Activated naive CD4-positive, alpha-beta T cell treated with anti-CD3 and anti-CD28 coated beads for 36 hours (primary cell): Measurements from ENCODE around the gene DLL4. TPM values are rescaled to one million over a fixed set of nuclear protein-coding genes. Genes with fewer than 3 reads are reported as not detected.

Experiments
- CTCF ChIA-PET: fragments of 350-600 bp; sonication (Branson Sonifier 250); formaldehyde crosslinking; loops from one replicate; lab custom pipeline; 2021; ENCODE audit warnings: antibody characterized with exemption; lab: Charles Lee
- DNase-seq: peaks from one replicate; pipeline ENCODE4 v3.0.0-alpha.2; 2020
- H3K27ac Mint-ChIP-seq: one replicate; pipeline ENCODE4 v1.8.0; 2021; ENCODE audit warnings: mild to moderate bottlenecking, mixed read lengths
- H3K27me3 Mint-ChIP-seq: one replicate; pipeline ENCODE4 v1.8.0; 2021; ENCODE audit warnings: low read depth, mixed read lengths
- H3K36me3 Mint-ChIP-seq: one replicate; pipeline ENCODE4 v1.8.0; 2021; ENCODE audit warnings: low read depth, mixed read lengths
- H3K4me1 Mint-ChIP-seq: one replicate; pipeline ENCODE4 v1.8.0; 2021; ENCODE audit warnings: low read depth, mixed read lengths
- H3K4me3 Mint-ChIP-seq: one replicate; pipeline ENCODE4 v1.8.0; 2021; ENCODE audit warnings: mild to moderate bottlenecking, moderate library complexity, mixed read lengths
- H3K9me3 Mint-ChIP-seq: one replicate; pipeline ENCODE4 v1.8.0; 2021; ENCODE audit warnings: mixed read lengths
- intact Hi-C: fragments of 100-400 bp; cut with micrococcal nuclease; formaldehyde crosslinking; loops from one replicate; pipeline ENCODE4 v1.15.1; 2023
- total RNA-seq, 2 experiments: library from RNA; stranded (reverse); gene quantifications; one replicate each; pipeline ENCODE4 v1.2.3, GENCODE V29; 2021

DLL4 gene
- total RNA-seq, 2 experiments from 2014 or later: 0.14 TPM; not detected in 1

GRCh38 chr15:40969363-40969762 lies 40.2 kb downstream of the DLL4 start:
- H3K4me1 Mint-ChIP-seq: no peaks in the 10 kb centered on the region
- H3K27ac Mint-ChIP-seq: no peak overlapping the region
- H3K36me3 Mint-ChIP-seq: peaks cover 2% of the 10 kb centered on the region
- CTCF ChIA-PET: interaction anchor here (0.7 kb wide), 1 partner anchor 15 kb away, joined by 3 read pairs; no protein-coding TSS in a partner anchor
- intact Hi-C loops: no loop called here
- no peak overlapping the region for H3K4me3 Mint-ChIP-seq
- no peaks in the 10 kb centered on the region for H3K27me3 Mint-ChIP-seq
- no peak for DNase-seq
- no peaks in the 10 kb centered on the region for H3K9me3 Mint-ChIP-seq

GRCh38 chr15:40974879-40975278 lies 45.7 kb downstream of the DLL4 start:
- intact Hi-C loops: no loop called here
- no peak overlapping the region for H3K27ac Mint-ChIP-seq
- DNase-seq: no peak

GRCh38 chr15:40976819-40977218 lies 47.7 kb downstream of the DLL4 start:
- DNase-seq: no peak
- intact Hi-C loops: no loop called here
- Mint-ChIP-seq H3K4me1 (no peaks in the 10 kb centered on the region), H3K9me3 (no peaks in the 10 kb centered on the region), H3K27ac (no peak overlapping the region), H3K4me3 (no peak overlapping the region), H3K27me3 (no peaks in the 10 kb centered on the region), H3K36me3 (peaks cover 22% of the 10 kb centered on the region)
- CTCF ChIA-PET: interaction anchor here (1.2 to 1.9 kb wide), 3 partner anchors 9 to 49 kb away, joined by 3 to 6 read pairs (median 3); no protein-coding TSS in a partner anchor

More at GRCh38 chr15:40974879-40975278, 45.7 kb downstream of the DLL4 start:
- no peaks in the 10 kb centered on the region for H3K27me3 Mint-ChIP-seq
- no peak overlapping the region for H3K4me3 Mint-ChIP-seq
- peaks cover 7% of the 10 kb centered on the region for H3K36me3 Mint-ChIP-seq
- H3K4me1 Mint-ChIP-seq: no peaks in the 10 kb centered on the region
- CTCF ChIA-PET: interaction anchor here (1.0 kb wide), 1 partner anchor 209 kb away, joined by 4 read pairs; no protein-coding TSS in a partner anchor
- H3K9me3 Mint-ChIP-seq: no peaks in the 10 kb centered on the region

GRCh38 chr15:40978141-40978540 lies 49.0 kb downstream of the DLL4 start:
- H3K4me1 Mint-ChIP-seq: no peaks in the 10 kb centered on the region
- no peak overlapping the region for H3K27ac Mint-ChIP-seq
- no peak overlapping the region for H3K4me3 Mint-ChIP-seq
- DNase-seq: no peak
- intact Hi-C loops: no loop called here
- H3K36me3 Mint-ChIP-seq: peaks cover 32% of the 10 kb centered on the region
- H3K9me3 Mint-ChIP-seq: no peaks in the 10 kb centered on the region
- CTCF ChIA-PET: interaction anchor here (1.1 to 1.3 kb wide), 3 partner anchors 7 to 120 kb away, joined by 3 read pairs; no protein-coding TSS in a partner anchor
- no peaks in the 10 kb centered on the region for H3K27me3 Mint-ChIP-seq

GRCh38 chr15:40978562-40978961 lies 49.4 kb downstream of the DLL4 start:
- no peaks in the 10 kb centered on the region for H3K4me1 Mint-ChIP-seq
- H3K27me3 Mint-ChIP-seq: no peaks in the 10 kb centered on the region
- H3K36me3 Mint-ChIP-seq: peaks cover 36% of the 10 kb centered on the region
- H3K9me3 Mint-ChIP-seq: no peaks in the 10 kb centered on the region
- CTCF ChIA-PET: interaction anchor here (1.1 to 1.3 kb wide), 2 partner anchors 71 to 120 kb away, joined by 3 read pairs; no protein-coding TSS in a partner anchor
- no peak overlapping the region for H3K27ac Mint-ChIP-seq
- no peak for DNase-seq
- intact Hi-C loops: no loop called here
- H3K4me3 Mint-ChIP-seq: no peak overlapping the region

GRCh38 chr15:40981186-40981585 lies 52.0 kb downstream of the DLL4 start:
- Mint-ChIP-seq H3K36me3 (peaks cover 43% of the 10 kb centered on the region), H3K9me3 (no peaks in the 10 kb centered on the region), H3K27ac (no peak overlapping the region), H3K4me3 (no peak overlapping the region), H3K27me3 (no peaks in the 10 kb centered on the region), H3K4me1 (no peaks in the 10 kb centered on the region)
- CTCF ChIA-PET: no interaction called here
- intact Hi-C loops: no loop called here
- no peak for DNase-seq

- no peaks in the 10 kb centered on the region for H3K4me1 Mint-ChIP-seq
- no peak overlapping the region for H3K4me3 Mint-ChIP-seq
- CTCF ChIA-PET: interaction anchor here (0.7 to 1.4 kb wide), 5 partner anchors 52 to 203 kb away, joined by 3 to 4 read pairs (median 3); no protein-coding TSS in a partner anchor
- DNase-seq: no peak
- H3K27me3 Mint-ChIP-seq: no peaks in the 10 kb centered on the region
- no peak overlapping the region for H3K27ac Mint-ChIP-seq
- intact Hi-C loops: no loop called here
- H3K36me3 Mint-ChIP-seq: peaks cover 51% of the 10 kb centered on the region
- no peaks in the 10 kb centered on the region for H3K9me3 Mint-ChIP-seq
Observed at GRCh38 chr15:40982855-40983254, 53.7 kb downstream of the DLL4 start.

- DNase-seq: no peak
- CTCF ChIA-PET: no interaction called here
- Mint-ChIP-seq H3K9me3 (no peaks in the 10 kb centered on the region), H3K4me3 (no peak overlapping the region), H3K36me3 (peaks cover 49% of the 10 kb centered on the region), H3K27ac (no peak overlapping the region), H3K27me3 (no peaks in the 10 kb centered on the region), H3K4me1 (no peaks in the 10 kb centered on the region)
- intact Hi-C loops: no loop called here
Observed at GRCh38 chr15:40984406-40984805, 55.3 kb downstream of the DLL4 start.

GRCh38 chr15:40984964-40985363 lies 55.8 kb downstream of the DLL4 start:
- intact Hi-C loops: no loop called here
- DNase-seq: no peak
- Mint-ChIP-seq H3K36me3 (peaks cover 50% of the 10 kb centered on the region), H3K4me3 (no peak overlapping the region), H3K9me3 (no peaks in the 10 kb centered on the region), H3K27me3 (no peaks in the 10 kb centered on the region), H3K27ac (no peak overlapping the region), H3K4me1 (peaks cover 1% of the 10 kb centered on the region)
- CTCF ChIA-PET: interaction anchor here (1.0 kb wide), 1 partner anchor 8 kb away, joined by 3 read pairs; no protein-coding TSS in a partner anchor

GRCh38 chr15:40985541-40986330 lies 56.6 kb downstream of the DLL4 start:
- no peaks in the 10 kb centered on the region for H3K27me3 Mint-ChIP-seq
- DNase-seq: no peak
- CTCF ChIA-PET: interaction anchor here (1.0 kb wide), 1 partner anchor 8 kb away, joined by 3 read pairs; no protein-coding TSS in a partner anchor
- peaks cover 50% of the 10 kb centered on the region for H3K36me3 Mint-ChIP-seq
- H3K27ac Mint-ChIP-seq: no peak overlapping the region
- H3K4me1 Mint-ChIP-seq: peaks cover 9% of the 10 kb centered on the region
- intact Hi-C loops: no loop called here
- no peaks in the 10 kb centered on the region for H3K9me3 Mint-ChIP-seq
- no peak overlapping the region for H3K4me3 Mint-ChIP-seq

GRCh38 chr15:40986820-40987219 lies 57.7 kb downstream of the DLL4 start:
- CTCF ChIA-PET: no interaction called here
- peaks cover 49% of the 10 kb centered on the region for H3K36me3 Mint-ChIP-seq
- H3K4me3 Mint-ChIP-seq: no peak overlapping the region
- no peaks in the 10 kb centered on the region for H3K9me3 Mint-ChIP-seq
- no peak for DNase-seq
- intact Hi-C loops: no loop called here
- no peaks in the 10 kb centered on the region for H3K27me3 Mint-ChIP-seq
- H3K27ac Mint-ChIP-seq: no peak overlapping the region
- peaks cover 15% of the 10 kb centered on the region for H3K4me1 Mint-ChIP-seq

GRCh38 chr15:40988156-40988555 lies 59.0 kb downstream of the DLL4 start:
- H3K9me3 Mint-ChIP-seq: no peaks in the 10 kb centered on the region
- H3K36me3 Mint-ChIP-seq: peaks cover 41% of the 10 kb centered on the region
- intact Hi-C loops: no loop called here
- no peak for DNase-seq
- H3K27me3 Mint-ChIP-seq: no peaks in the 10 kb centered on the region
- peaks cover 15% of the 10 kb centered on the region for H3K4me1 Mint-ChIP-seq
- CTCF ChIA-PET: interaction anchor here (1.0 kb wide), 1 partner anchor 46 kb away, joined by 3 read pairs; no protein-coding TSS in a partner anchor
- H3K4me3 Mint-ChIP-seq: no peak overlapping the region
- no peak overlapping the region for H3K27ac Mint-ChIP-seq
